Gastrocnemius medialis (tissue), 4 donors: ENCODE results near the gene CLN6. TPM values are rescaled to one million over a fixed set of nuclear protein-coding genes. Genes with fewer than 3 reads are reported as not detected.
"Not testable (repeated sequence)": the region's sequence is repeated elsewhere in the genome, so short reads cannot be mapped to it uniquely, and the experiment has no call there.

Experiments used
- ATAC-seq, 2 donors: fragments of 150-250 bp; one replicate each; pipeline ENCODE4 v1.9.1; 2016
- DNase-seq, 2 donors: peaks; one replicate each; pipeline ENCODE4 v3.0.0-alpha.2; 2019
- H3K27ac ChIP-seq, 4 donors: fragments of 200-600 bp; sonication (generic); 1 replicate in 1 of 4; 2 replicates in 3 of 4; pipeline ENCODE4 v1.5.1; 2016 to 2018; ENCODE audit warnings: mild to moderate bottlenecking in 2 of 4, moderate library complexity in 1 of 4
- H3K27me3 ChIP-seq, 3 donors: fragments of 200-600 bp; sonication (generic) in 2 of 3; 1 replicate in 1 of 3; 2 replicates in 2 of 3; pipeline versions ENCODE4 v1.5.1 to v1.6.0; 2016 to 2019; ENCODE audit warnings: mild to moderate bottlenecking in 1 of 3, moderate library complexity in 1 of 3
- H3K36me3 ChIP-seq, 2 donors: fragments of 200-600 bp; sonication (generic) in 1 of 2; one replicate each; pipeline ENCODE4 v1.5.1; 2017 to 2018
- H3K4me1 ChIP-seq, 2 donors: fragments of 200-600 bp; sonication (generic) in 1 of 2; one replicate each; pipeline ENCODE4 v1.5.1; 2016 to 2017; ENCODE audit warnings: mild to moderate bottlenecking in 2 of 2
- H3K4me3 ChIP-seq, 4 donors: fragments of 200-600 bp; sonication (generic) in 3 of 4; 1 replicate in 1 of 4; 2 replicates in 3 of 4; pipeline ENCODE4 v1.5.1; 2016 to 2019; ENCODE audit warnings: mild to moderate bottlenecking in 2 of 4
- H3K9me3 ChIP-seq, 3 donors: fragments of 200-600 bp; sonication (generic) in 2 of 3; 1 replicate in 1 of 3; 2 replicates in 2 of 3; pipeline ENCODE4 v1.5.1; 2016 to 2019
- POLR2A ChIP-seq, 2 donors: fragments of 450-650 bp; IDR thresholded peaks; one replicate each; pipeline ENCODE4 v1.6.1; 2017; ENCODE audit warnings: antibody characterized with exemption in 2 of 2, mild to moderate bottlenecking in 2 of 2, moderate library complexity in 2 of 2
- in situ Hi-C, 4 donors: fragments of 200-750 bp; cut with MboI; loops; one replicate each; pipeline versions ENCODE4 v1.15.0 to v1.8.0; 2017; ENCODE audit warnings: low sequenced_read_pairs in 4 of 4
- intact Hi-C: fragments of 100-400 bp; cut with DNase I; formaldehyde crosslinking; loops from one replicate; pipeline ENCODE4 v1.15.1; 2023; ENCODE audit warnings: low total_unique reads
- total RNA-seq, 4 donors: library from RNA; depleted of rRNA; stranded (reverse); fragments of >200 nt; gene quantifications; one replicate each; pipeline versions ENCODE4 v1.1.0 to v1.2.3, GENCODE V29; 2016
- TF ChIP-seq, protein P1 (sequence below), 5 experiments: fragments of 450-650 bp in 3 of 5; fragments of 200-600 bp in 2 of 5; sonication (generic) in 2 of 5; IDR thresholded peaks in 4 of 5; conservative IDR thresholded peaks in 1 of 5; 1 replicate in 4 of 5; 2 replicates in 1 of 5; pipeline ENCODE4 v1.5.1; 2016 to 2019; ENCODE audit warnings: antibody characterized with exemption in 5 of 5, mild to moderate bottlenecking in 3 of 5, moderate library complexity in 3 of 5

The CLN6 gene
- total RNA-seq, 4 donors from 2014 or later = 17.1 to 18.9 (median 18.5) TPM

DNA sequence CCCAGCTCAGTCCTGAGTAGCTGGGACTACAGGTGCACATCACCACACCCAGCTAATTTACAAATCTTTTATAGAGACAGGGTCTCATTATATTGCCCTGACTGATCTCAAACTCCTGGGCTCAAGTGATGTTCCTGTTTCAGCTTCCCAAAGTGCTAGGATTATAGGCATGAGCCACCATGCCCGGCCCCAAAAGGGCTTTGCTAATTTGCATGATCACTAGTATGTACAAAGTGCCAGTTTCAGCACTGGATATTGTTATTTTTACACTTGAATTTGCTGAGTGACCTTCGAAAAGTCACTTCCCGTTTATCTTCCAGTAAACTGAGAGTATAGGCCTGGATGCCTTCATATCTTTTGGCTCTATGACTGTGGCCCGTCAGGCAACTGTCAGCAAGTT is 12.2 kb downstream of the CLN6 start:
- Histone ChIP-seq H3K4me1 (no peaks in the 10 kb centered on the region), H3K36me3 (peaks cover 0 to 5% of the 10 kb centered on the region in 2 donors), H3K27ac (no peak overlapping the region), H3K4me3 (no peak overlapping the region), H3K27me3 (no peaks in the 10 kb centered on the region), H3K9me3 (no peaks in the 10 kb centered on the region)
- TF ChIP-seq, protein P1, sequence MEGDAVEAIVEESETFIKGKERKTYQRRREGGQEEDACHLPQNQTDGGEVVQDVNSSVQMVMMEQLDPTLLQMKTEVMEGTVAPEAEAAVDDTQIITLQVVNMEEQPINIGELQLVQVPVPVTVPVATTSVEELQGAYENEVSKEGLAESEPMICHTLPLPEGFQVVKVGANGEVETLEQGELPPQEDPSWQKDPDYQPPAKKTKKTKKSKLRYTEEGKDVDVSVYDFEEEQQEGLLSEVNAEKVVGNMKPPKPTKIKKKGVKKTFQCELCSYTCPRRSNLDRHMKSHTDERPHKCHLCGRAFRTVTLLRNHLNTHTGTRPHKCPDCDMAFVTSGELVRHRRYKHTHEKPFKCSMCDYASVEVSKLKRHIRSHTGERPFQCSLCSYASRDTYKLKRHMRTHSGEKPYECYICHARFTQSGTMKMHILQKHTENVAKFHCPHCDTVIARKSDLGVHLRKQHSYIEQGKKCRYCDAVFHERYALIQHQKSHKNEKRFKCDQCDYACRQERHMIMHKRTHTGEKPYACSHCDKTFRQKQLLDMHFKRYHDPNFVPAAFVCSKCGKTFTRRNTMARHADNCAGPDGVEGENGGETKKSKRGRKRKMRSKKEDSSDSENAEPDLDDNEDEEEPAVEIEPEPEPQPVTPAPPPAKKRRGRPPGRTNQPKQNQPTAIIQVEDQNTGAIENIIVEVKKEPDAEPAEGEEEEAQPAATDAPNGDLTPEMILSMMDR (IDR thresholded peaks at IDR 0.05 in 4 of 5, conservative IDR thresholded peaks at IDR 0.05 in 1 of 5) = no peak
- no peak for TF ChIP-seq POLR2A (IDR thresholded peaks at IDR 0.05)
- in situ Hi-C loops = loop anchor here in 1 of 4 donors (10.0 kb wide), 1 partner anchor 353 kb away; no protein-coding TSS in a partner anchor
- ATAC-seq (no peak), DNase-seq (no peak)
- intact Hi-C loops = no loop called here

DNA sequence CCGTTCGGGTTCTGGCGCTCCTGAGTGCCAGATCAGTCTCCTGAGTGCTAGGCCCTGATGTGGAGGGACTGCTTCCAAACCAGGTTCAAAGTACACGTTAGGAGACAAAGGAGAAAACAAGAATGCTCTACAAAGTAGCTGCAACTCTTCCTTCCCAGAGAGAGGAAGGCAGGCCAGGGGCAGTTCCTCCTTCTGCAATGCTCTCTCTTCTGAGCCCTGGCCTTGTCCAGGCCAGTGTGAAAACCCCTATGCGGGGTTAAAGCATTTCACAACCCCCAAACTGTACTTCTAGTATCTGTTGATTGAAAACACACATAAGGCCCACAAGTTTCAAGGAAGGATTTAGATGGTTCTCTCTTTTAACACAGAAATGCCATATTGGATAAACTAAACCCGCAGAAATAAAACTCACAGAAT is 14.7 kb downstream of the CLN6 start:
- Histone ChIP-seq H3K27ac (no peak overlapping the region), H3K27me3 (no peaks in the 10 kb centered on the region), H3K9me3 (no peaks in the 10 kb centered on the region), H3K4me3 (no peak overlapping the region), H3K36me3 (peaks cover 0 to 5% of the 10 kb centered on the region in 2 donors), H3K4me1 (peaks cover 0 to 4% of the 10 kb centered on the region in 2 donors)
- TF ChIP-seq, protein P1 (IDR thresholded peaks at IDR 0.05 in 4 of 5, conservative IDR thresholded peaks at IDR 0.05 in 1 of 5) = no peak
- TF ChIP-seq POLR2A (IDR thresholded peaks at IDR 0.05) = no peak
- ATAC-seq = no peak
- DNase-seq = no peak
- intact Hi-C loops = no loop called here
- in situ Hi-C loops = loop anchor here in 1 of 4 donors (10.0 kb wide), 1 partner anchor 350 kb away; no protein-coding TSS in a partner anchor

DNA sequence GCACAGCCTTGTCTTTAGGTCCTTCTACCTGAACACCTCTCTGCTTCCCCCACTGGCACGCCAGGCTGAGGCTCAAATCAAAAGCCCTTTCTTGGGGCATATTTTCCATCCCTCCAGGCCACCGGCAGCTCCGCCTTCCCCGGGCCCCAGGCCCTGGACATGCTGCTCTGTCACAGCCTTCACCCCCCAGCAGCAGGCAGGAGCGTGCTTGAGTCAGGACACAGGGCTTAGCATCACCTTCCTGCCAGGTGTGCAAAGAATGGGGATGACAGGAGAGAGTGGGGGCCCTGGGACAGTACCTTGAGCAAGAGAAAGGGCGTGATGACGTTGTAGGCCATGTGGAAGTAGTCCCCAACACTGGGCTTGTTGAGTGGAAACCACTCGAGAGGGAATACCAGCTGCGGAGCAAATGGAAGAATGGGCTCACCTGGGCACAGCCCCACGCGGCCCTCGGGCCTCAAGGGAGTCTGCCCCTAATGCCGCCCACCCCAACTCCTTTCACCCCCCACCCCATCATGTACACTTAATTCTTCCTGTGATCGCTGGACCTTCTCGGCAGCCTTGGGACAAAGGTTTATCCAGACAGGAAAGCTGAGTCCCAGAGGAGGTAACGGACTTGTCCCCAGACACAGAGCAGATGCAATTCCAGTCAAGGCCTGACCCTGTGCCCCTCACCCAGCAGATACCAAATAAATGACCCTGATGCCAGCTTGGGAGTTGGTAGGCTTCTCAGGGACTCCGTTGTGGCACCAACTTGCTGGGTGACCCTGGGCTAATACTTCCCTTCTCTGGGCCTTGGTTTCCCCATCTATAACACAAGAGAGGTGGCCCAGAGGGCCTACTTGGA is 15.3 kb downstream of the CLN6 start:
- DNase-seq = no peak
- H3K27ac ChIP-seq = no peak overlapping the region

DNA sequence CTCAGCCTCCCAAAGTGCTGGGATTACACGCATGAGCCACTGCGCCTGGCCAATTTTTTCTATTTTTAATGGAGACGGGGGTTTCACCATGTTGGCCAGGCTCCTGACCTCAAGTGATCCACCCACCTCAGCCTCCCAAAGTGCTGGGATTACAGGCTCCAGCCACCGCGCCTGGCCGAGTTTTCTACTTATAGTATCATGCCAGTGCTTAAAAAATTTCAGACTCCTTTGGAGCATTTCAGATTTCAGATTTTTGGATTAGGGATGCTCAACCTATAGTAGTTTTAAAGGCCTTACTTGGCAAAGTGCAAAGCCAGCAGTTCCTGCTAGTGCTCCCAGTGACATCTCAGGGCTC is 16.1 kb downstream of the CLN6 start:
- DNase-seq, H3K4me3 ChIP-seq, intact Hi-C loops, H3K36me3 ChIP-seq, H3K27ac ChIP-seq, ATAC-seq, H3K9me3 ChIP-seq, H3K4me1 ChIP-seq, H3K27me3 ChIP-seq: not testable (repeated sequence)
- in situ Hi-C loops = loop anchor here in 1 of 4 donors (10.0 kb wide), 1 partner anchor 349 kb away; no protein-coding TSS in a partner anchor

More for the DNA sequence above, 15.3 kb downstream of the CLN6 start:
- intact Hi-C loops = no loop called here
- TF ChIP-seq, protein P1 (IDR thresholded peaks at IDR 0.05 in 4 of 5, conservative IDR thresholded peaks at IDR 0.05 in 1 of 5) = no peak
- TF ChIP-seq POLR2A (IDR thresholded peaks at IDR 0.05) = no peak
- in situ Hi-C loops = loop anchor here in 1 of 4 donors (10.0 kb wide), 1 partner anchor 349 kb away; no protein-coding TSS in a partner anchor
- peaks cover 0 to 5% of the 10 kb centered on the region in 2 donors for H3K36me3 ChIP-seq
- H3K27me3 ChIP-seq = no peaks in the 10 kb centered on the region
- no peaks in the 10 kb centered on the region for H3K9me3 ChIP-seq
- ATAC-seq = no peak
- no peak overlapping the region for H3K4me3 ChIP-seq
- peaks cover 0 to 4% of the 10 kb centered on the region in 2 donors for H3K4me1 ChIP-seq

DNA sequence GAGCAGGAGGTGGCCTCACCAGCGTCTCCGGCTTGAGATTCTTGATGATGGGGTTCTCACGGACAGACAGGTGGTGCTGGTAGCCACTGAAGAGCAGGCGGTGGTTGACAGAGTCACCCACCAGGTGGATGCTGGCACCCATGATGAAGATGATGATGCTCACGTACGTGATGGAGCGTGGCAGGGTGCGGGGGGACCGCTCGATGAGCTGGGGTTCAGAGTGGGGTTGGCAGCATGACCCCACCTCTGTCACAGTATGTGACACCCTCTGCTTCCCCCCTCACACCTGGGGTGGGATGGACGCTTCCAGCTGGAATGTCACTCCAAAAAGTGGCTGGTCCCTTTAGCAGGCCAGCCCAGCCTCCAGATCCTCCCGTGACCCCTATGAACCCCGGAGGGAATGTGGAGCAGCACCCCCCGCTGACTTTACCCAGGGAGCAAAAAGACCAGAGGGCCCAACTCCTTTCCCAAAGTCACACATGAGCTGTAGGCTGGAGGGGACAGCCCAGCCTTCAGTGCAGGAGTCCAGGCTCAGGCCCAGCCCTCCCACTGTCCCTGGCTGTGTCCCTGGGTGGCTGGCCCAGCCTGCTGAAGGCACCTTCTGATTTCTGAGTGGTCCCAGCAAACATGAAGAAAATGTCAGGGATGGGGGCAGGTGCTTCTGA is 17.7 kb downstream of the CLN6 start:
- H3K27ac ChIP-seq = no peak overlapping the region
- no peak for TF ChIP-seq POLR2A (IDR thresholded peaks at IDR 0.05)
- TF ChIP-seq, protein P1 (IDR thresholded peaks at IDR 0.05 in 4 of 5, conservative IDR thresholded peaks at IDR 0.05 in 1 of 5) = no peak
- DNase-seq (no peak), ATAC-seq (no peak)
- no peaks in the 10 kb centered on the region for H3K27me3 ChIP-seq
- no peaks in the 10 kb centered on the region for H3K9me3 ChIP-seq
- peaks cover 0 to 4% of the 10 kb centered on the region in 2 donors for H3K4me1 ChIP-seq
- H3K36me3 ChIP-seq = peaks cover 0 to 5% of the 10 kb centered on the region in 2 donors
- intact Hi-C loops = no loop called here
- in situ Hi-C loops = loop anchor here in 1 of 4 donors (10.0 kb wide), 1 partner anchor 347 kb away; no protein-coding TSS in a partner anchor
- no peak overlapping the region for H3K4me3 ChIP-seq
